Body of pancreas (tissue), 4 donors: ENCODE measurements around the gene TIMM13. TPM values are rescaled to one million over a fixed set of nuclear protein-coding genes. Genes with fewer than 3 reads are reported as not detected.
A peak's percentile ranks its signal among the peaks of the same experiment; 100 is the strongest.

Experiments used
- ATAC-seq: fragments of 150-250 bp; one replicate; pipeline ENCODE4 v1.9.1; 2016
- DNase-seq, 4 donors: peaks; one replicate each; pipeline ENCODE4 v3.0.0-alpha.2; 2019
- H3K27ac ChIP-seq, 4 donors: fragments of 200-600 bp; sonication (generic); 1 replicate in 3 of 4; 2 replicates in 1 of 4; pipeline versions ENCODE4 v1.5.1 to v1.6.1; 2016 to 2019; ENCODE audit warnings: mild to moderate bottlenecking in 1 of 4, mixed read lengths in 1 of 4, moderate library complexity in 1 of 4
- H3K27me3 ChIP-seq, 2 donors: fragments of 200-600 bp; sonication (generic); one replicate each; pipeline ENCODE4 v1.6.0; 2016; ENCODE audit warnings: mild to moderate bottlenecking in 1 of 2
- H3K36me3 ChIP-seq, 2 donors: fragments of 200-600 bp; sonication (generic); replicated peaks in 1 of 2; 2 replicates each; pipeline ENCODE4 v1.5.1; 2016; ENCODE audit warnings: low read depth in 2 of 2; ENCODE audit not compliant: insufficient read depth in 1 of 2
- H3K4me1 ChIP-seq: fragments of 200-600 bp; sonication (generic); one replicate; pipeline ENCODE4 v1.6.0; 2016
- H3K4me3 ChIP-seq, 2 donors: fragments of 200-600 bp; sonication (generic); 1 replicate in 1 of 2; 2 replicates in 1 of 2; pipeline ENCODE4 v1.5.1; 2016 to 2019
- H3K9me3 ChIP-seq, 3 donors: fragments of 200-600 bp; sonication (generic); 1 replicate in 2 of 3; 2 replicates in 1 of 3; pipeline ENCODE4 v1.5.1; 2016
- CTCF ChIP-seq, 7 experiments: fragments of 450-650 bp in 4 of 7; fragments of 200-600 bp in 3 of 7; sonication (generic) in 3 of 7; IDR thresholded peaks; one replicate each; pipeline ENCODE4 v1.5.1; 2016 to 2019; ENCODE audit warnings: antibody characterized with exemption in 7 of 7
- POLR2A ChIP-seq, 3 donors: fragments of 450-650 bp; IDR thresholded peaks; one replicate each; pipeline ENCODE4 v1.6.1; 2016; ENCODE audit warnings: antibody characterized with exemption in 3 of 3, mild to moderate bottlenecking in 2 of 3
- WGBS, 2 donors: methylation state at CpG; one replicate each; pipeline ENCODE4 v1.1.5; 2017; 5-methylcytosine and 5-hydroxymethylcytosine counted together
- intact Hi-C: fragments of 100-400 bp; cut with DNase I; formaldehyde crosslinking; loops from one replicate; pipeline ENCODE4 v1.15.1; 2023
- total RNA-seq, 2 donors: library from RNA; depleted of rRNA; stranded (reverse); fragments of >200 nt; gene quantifications; one replicate each; pipeline ENCODE4 v1.1.0, GENCODE V29; 2016

Gene TIMM13
- total RNA-seq: 10 to 100 TPM; 16.3 to 36.6 TPM

- H3K27ac ChIP-seq: peak within 1 kb of the TSS; percentile 91 to 99 (median 98)
- peak; percentile 87 for ATAC-seq
- 0 to 1% methylated on average over 9 to 71 of the region's 77 CpGs for WGBS, 2 donors
These were observed at the start of gene TIMM13 for GRCh38 chr19:2427429-2428320. Gene TIMM13, minus strand, starts transcription at chr19:2427586. Its CDS starts 53 bp downstream, at chr19:2427533.

DNA sequence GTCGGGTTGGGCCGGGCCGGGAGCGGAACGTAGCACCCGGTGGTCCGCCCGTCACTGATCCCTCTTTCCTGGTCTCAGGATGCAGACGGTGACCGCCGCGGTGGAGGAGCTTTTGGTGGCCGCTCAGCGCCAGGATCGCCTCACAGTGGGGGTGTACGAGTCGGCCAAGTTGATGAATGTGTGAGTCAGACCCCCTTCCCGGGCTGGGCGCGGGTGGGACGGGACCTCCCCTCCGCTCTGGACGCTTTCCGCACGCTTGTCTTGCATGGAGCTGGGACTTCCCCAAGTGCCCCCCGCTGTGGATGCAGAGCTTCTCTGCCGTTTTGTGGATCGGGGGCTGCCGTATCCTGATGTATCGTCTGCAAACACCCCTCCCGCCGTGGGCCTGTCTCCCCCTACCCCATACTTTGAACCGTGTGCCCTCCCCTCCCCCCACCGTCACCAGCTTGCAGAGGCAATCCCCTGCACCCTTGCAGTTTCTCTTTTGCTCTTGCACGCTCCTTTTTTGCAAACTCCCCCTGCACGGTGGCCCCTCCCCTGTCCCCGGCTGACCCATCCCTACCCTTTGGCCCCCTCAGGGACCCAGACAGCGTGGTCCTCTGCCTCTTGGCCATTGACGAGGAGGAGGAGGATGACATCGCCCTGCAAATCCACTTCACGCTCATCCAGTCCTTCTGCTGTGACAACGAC lies 49.2 kb upstream of the TIMM13 start:
- Histone ChIP-seq H3K4me3 (peak overlapping the region; percentile 91 to 94), H3K27me3 (no peaks in the 10 kb centered on the region), H3K4me1 (peaks cover 38% of the 10 kb centered on the region), H3K9me3 (no peaks in the 10 kb centered on the region), H3K27ac (peak overlapping the region; percentile 85 to 94 (median 91)), H3K36me3 (no peaks in the 10 kb centered on the region)
- intact Hi-C loops: no loop called here
- WGBS, 2 donors: 0 to 1% methylated on average over 28 to 41 of the region's 42 CpGs
- DNase-seq (peak; percentile 52 to 58 (median 54)), ATAC-seq (no peak)
- TF ChIP-seq POLR2A (IDR thresholded peaks at IDR 0.05): no peak
- no peak for TF ChIP-seq CTCF (IDR thresholded peaks at IDR 0.05)

More at GRCh38 chr19:2427429-2428320, at the start of gene TIMM13:
- Histone ChIP-seq H3K36me3 (no peaks in the 10 kb centered on the region), H3K9me3 (no peaks in the 10 kb centered on the region), H3K4me3 (peak within 1 kb of the TSS; percentile 50 to 63), H3K4me1 (peaks cover 53% of the 10 kb centered on the region), H3K27me3 (no peaks in the 10 kb centered on the region)
- intact Hi-C loops: no loop called here
- peak in 2 of 3 donors; percentile 75 to 82 for TF ChIP-seq POLR2A (IDR thresholded peaks at IDR 0.05)
- peak in 1 of 7 experiments; percentile 10 for TF ChIP-seq CTCF (IDR thresholded peaks at IDR 0.05)
- DNase-seq: peak; percentile 96 to 98 (median 98)

GRCh38 chr19:2475702-2476450 lies 48.5 kb upstream of the TIMM13 start, which contains the start of gene GADD45B:
Gene GADD45B, plus strand, starts transcription at chr19:2476127. Its CDS starts 232 bp downstream, at chr19:2476359.
- peak within 1 kb of the TSS; percentile 85 to 94 (median 91) for H3K27ac ChIP-seq
- H3K36me3 ChIP-seq: no peaks in the 10 kb centered on the region
- peak; percentile 100 for TF ChIP-seq POLR2A (IDR thresholded peaks at IDR 0.05)
- no peak for TF ChIP-seq CTCF (IDR thresholded peaks at IDR 0.05)
- intact Hi-C loops: no loop called here
- DNase-seq (peak; percentile 98 to 99 (median 99)), ATAC-seq (peak; percentile 80)
- peaks cover 38% of the 10 kb centered on the region for H3K4me1 ChIP-seq
- whole genome bisulfite sequencing, 2 donors: 1% methylated on average over 15 to 70 of the region's 70 CpGs
- H3K4me3 ChIP-seq: peak within 1 kb of the TSS; percentile 91 to 94
- H3K9me3 ChIP-seq: no peaks in the 10 kb centered on the region
- no peaks in the 10 kb centered on the region for H3K27me3 ChIP-seq

GRCh38 chr19:2475018-2475701 lies 47.8 kb upstream of the TIMM13 start:
- no peaks in the 10 kb centered on the region for H3K27me3 ChIP-seq
- DNase-seq: peak; percentile 61 to 67 (median 64)
- H3K9me3 ChIP-seq: no peaks in the 10 kb centered on the region
- peak overlapping the region in 1 of 2 donors; percentile 25 for H3K4me3 ChIP-seq
- intact Hi-C loops: no loop called here
- ATAC-seq: peak; percentile 31
- H3K27ac ChIP-seq: peak overlapping the region; percentile 76 to 94 (median 91)
- WGBS, 2 donors: 0 to 2% methylated on average over 2 to 43 of the region's 45 CpGs
- no peak for TF ChIP-seq CTCF (IDR thresholded peaks at IDR 0.05)
- no peak for TF ChIP-seq POLR2A (IDR thresholded peaks at IDR 0.05)
- H3K36me3 ChIP-seq: no peaks in the 10 kb centered on the region
- peaks cover 38% of the 10 kb centered on the region for H3K4me1 ChIP-seq
